ENCODE results near the gene POLG. TPM values are rescaled to one million over a fixed set of nuclear protein-coding genes. Genes with fewer than 3 reads are reported as not detected.

The POLG gene
- total and polyA plus RNA-seq, 2 of the 13 experiments (the other 11 are each of a cell fraction or from before 2014, with no cell fraction given), result 26.6 to 35.5 TPM

- 0 out of 2 replicates have a peak, but pooled peaks have one; percentile 44 for TF ChIP-seq U2AF2 (IDR thresholded peaks at IDR 0.05; ENCODE audit: low read depth, low read length)
- TF ChIP-seq TBL1XR1 (IDR thresholded peaks at IDR 0.05; ENCODE audit: borderline replicate concordance, low read length, partially characterized antibody), result peak; percentile 73
- TF ChIP-seq ZNF710 (CRISPR knock-in tag; IDR thresholded peaks at IDR 0.05; ENCODE audit: borderline replicate concordance), result peak; percentile 88; the same call in 1 of the 2 replicates
- TF ChIP-seq NBN (conservative IDR thresholded peaks at IDR 0.05), result no peak
- peak; percentile 28; the same call in 1 of the 2 replicates for TF ChIP-seq EED (CRISPR knock-in tag; IDR thresholded peaks at IDR 0.05)
- TF ChIP-seq TEF (CRISPR knock-in tag; IDR thresholded peaks at IDR 0.05), result no peak; the same call in 1 of the 2 replicates
- TF ChIP-seq RORA (CRISPR knock-in tag; IDR thresholded peaks at IDR 0.05), result no peak
- TF ChIP-seq SYNCRIP (IDR thresholded peaks at IDR 0.05; ENCODE audit: insufficient read depth, low read depth, low read length), result no peak
- TF ChIP-seq SP2 (CRISPR knock-in tag; IDR thresholded peaks at IDR 0.05), result peak; percentile 59; the same call in 1 of the 2 replicates
- peak; percentile 71; the same call in 1 of the 2 replicates for TF ChIP-seq ZNF224 (CRISPR knock-in tag; IDR thresholded peaks at IDR 0.05)
- TF ChIP-seq ASH2L (IDR thresholded peaks at IDR 0.05; ENCODE audit: insufficient read length, low read depth, low read length), result peak; percentile 98
- TF ChIP-seq MLXIP (CRISPR knock-in tag; IDR thresholded peaks at IDR 0.05; ENCODE audit: borderline replicate concordance), result peak; percentile 54; the same call in 1 of the 2 replicates
- TF ChIP-seq PHF20 (CRISPR knock-in tag; IDR thresholded peaks at IDR 0.05), result peak; percentile 79
- TF ChIP-seq HES4 (CRISPR knock-in tag; IDR thresholded peaks at IDR 0.05; ENCODE audit: borderline replicate concordance), result peak; percentile 95
- peak; percentile 14; the same call in 1 of the 2 replicates for TF ChIP-seq SIN3B (IDR thresholded peaks at IDR 0.05; ENCODE audit: low read length)
- TF ChIP-seq PPARG (CRISPR knock-in tag; conservative IDR thresholded peaks at IDR 0.05), result peak; percentile 69
- TF ChIP-seq MYPOP (CRISPR knock-in tag; IDR thresholded peaks at IDR 0.05), result peak; percentile 93
- TF ChIP-seq DMTF1 (CRISPR knock-in tag; IDR thresholded peaks at IDR 0.05), result no peak
Measured at GRCh38 chr15:89334510-89335297, at the start of gene POLG (continued).

Data from HepG2 (cell line).